GM12872 (cell line): Measurements from ENCODE around the gene MAPK6.

ENCODE experiments used
- CTCF ChIP-seq: IDR thresholded peaks from 3 replicates; pipeline ENCODE4 v1.5.1; 2011; ENCODE audit warnings: low read depth, mild to moderate bottlenecking, low read length, moderate library complexity; ENCODE audit not compliant: insufficient read depth

MAPK6 gene

GRCh38 chr15:52021128-52021671, 2.2 kb downstream of the MAPK6 start:
- no peak for TF ChIP-seq CTCF

GRCh38 chr15:52021892-52022540, 3.0 kb downstream of the MAPK6 start:
- TF ChIP-seq CTCF, result no peak

GRCh38 chr15:52023169-52023922, 4.3 kb downstream of the MAPK6 start:
- no peak for TF ChIP-seq CTCF

- TF ChIP-seq CTCF, result no peak
Observed at GRCh38 chr15:52028431-52029093, 9.5 kb downstream of the MAPK6 start.

- no peak for TF ChIP-seq CTCF
Observed at GRCh38 chr15:52030010-52030409, 11.0 kb downstream of the MAPK6 start.

GRCh38 chr15:52031556-52031955, 12.5 kb downstream of the MAPK6 start:
- TF ChIP-seq CTCF, result no peak

- TF ChIP-seq CTCF, result no peak
Observed at GRCh38 chr15:52037889-52038505, 19.0 kb downstream of the MAPK6 start.
